Right atrium auricular region (tissue), 2 donors: ENCODE measurements around the gene C3orf52. TPM values are rescaled to one million over a fixed set of nuclear protein-coding genes. Genes with fewer than 3 reads are reported as not detected.
A peak's percentile ranks its signal among the peaks of the same experiment; 100 is the strongest.

Source experiments
- DNase-seq: peaks from one replicate; pipeline ENCODE4 v3.0.0-alpha.2; 2019; ENCODE audit warnings: low spot score
- H3K27ac ChIP-seq, 2 donors: fragments of 200-600 bp; sonication (generic); 1 replicate in 1 of 2; 2 replicates in 1 of 2; pipeline ENCODE4 v1.5.1; 2016 to 2019
- H3K27me3 ChIP-seq, 2 donors: fragments of 200-600 bp; sonication (generic); one replicate each; pipeline versions ENCODE4 v1.5.1 to v1.6.0; 2017 to 2019
- H3K36me3 ChIP-seq: fragments of 200-600 bp; sonication (generic); one replicate; pipeline ENCODE4 v1.5.1; 2016
- H3K4me1 ChIP-seq, 2 donors: fragments of 200-600 bp; sonication (generic); one replicate each; pipeline versions ENCODE4 v1.5.1 to v1.6.0; 2017 to 2019
- H3K4me3 ChIP-seq, 2 donors: fragments of 200-600 bp; sonication (generic); 1 replicate in 1 of 2; 2 replicates in 1 of 2; pipeline ENCODE4 v1.5.1; 2017 to 2019; ENCODE audit warnings: mild to moderate bottlenecking in 1 of 2, moderate library complexity in 1 of 2
- H3K9me3 ChIP-seq, 2 donors: fragments of 200-600 bp; sonication (generic); one replicate each; pipeline ENCODE4 v1.5.1; 2019
- total RNA-seq, 2 donors: library from RNA; depleted of rRNA; stranded (reverse); fragments of >200 nt; gene quantifications; one replicate each; pipeline ENCODE4 v1.1.0, GENCODE V29; 2016
- TF ChIP-seq, protein P1 (sequence below), 2 donors: fragments of 200-600 bp; sonication (generic); IDR thresholded peaks; one replicate each; pipeline ENCODE4 v1.5.1; 2019; ENCODE audit warnings: antibody characterized with exemption in 2 of 2

Gene C3orf52
- total RNA-seq, 2 donors from 2014 or later = 1.5 to 1.8 TPM

DNA sequence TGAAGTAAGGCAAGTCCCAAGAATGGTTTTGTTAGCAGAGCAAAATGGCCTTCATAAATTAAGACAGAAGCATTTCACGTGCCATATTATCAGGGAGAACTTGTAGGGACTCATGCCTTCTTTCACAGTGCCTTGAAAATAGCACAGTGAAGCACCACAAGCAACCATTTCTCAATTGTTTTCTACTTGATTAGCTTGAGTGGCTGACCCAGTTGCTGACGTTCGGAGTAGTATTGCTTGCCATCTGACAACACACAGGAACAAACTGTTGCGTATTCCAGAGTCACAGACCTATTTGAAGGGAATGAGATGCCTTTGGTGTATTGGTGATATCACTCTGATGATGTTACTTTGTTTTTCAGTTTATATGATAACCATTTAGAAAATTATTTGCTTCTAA lies 3.0 kb upstream of the C3orf52 start:
- no peak overlapping the region for H3K27ac ChIP-seq
- H3K4me3 ChIP-seq = no peak overlapping the region
- H3K9me3 ChIP-seq = no peaks in the 10 kb centered on the region
- peaks cover 0 to 17% of the 10 kb centered on the region in 2 donors for H3K4me1 ChIP-seq
- DNase-seq = no peak
- TF ChIP-seq, protein P1, sequence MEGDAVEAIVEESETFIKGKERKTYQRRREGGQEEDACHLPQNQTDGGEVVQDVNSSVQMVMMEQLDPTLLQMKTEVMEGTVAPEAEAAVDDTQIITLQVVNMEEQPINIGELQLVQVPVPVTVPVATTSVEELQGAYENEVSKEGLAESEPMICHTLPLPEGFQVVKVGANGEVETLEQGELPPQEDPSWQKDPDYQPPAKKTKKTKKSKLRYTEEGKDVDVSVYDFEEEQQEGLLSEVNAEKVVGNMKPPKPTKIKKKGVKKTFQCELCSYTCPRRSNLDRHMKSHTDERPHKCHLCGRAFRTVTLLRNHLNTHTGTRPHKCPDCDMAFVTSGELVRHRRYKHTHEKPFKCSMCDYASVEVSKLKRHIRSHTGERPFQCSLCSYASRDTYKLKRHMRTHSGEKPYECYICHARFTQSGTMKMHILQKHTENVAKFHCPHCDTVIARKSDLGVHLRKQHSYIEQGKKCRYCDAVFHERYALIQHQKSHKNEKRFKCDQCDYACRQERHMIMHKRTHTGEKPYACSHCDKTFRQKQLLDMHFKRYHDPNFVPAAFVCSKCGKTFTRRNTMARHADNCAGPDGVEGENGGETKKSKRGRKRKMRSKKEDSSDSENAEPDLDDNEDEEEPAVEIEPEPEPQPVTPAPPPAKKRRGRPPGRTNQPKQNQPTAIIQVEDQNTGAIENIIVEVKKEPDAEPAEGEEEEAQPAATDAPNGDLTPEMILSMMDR (IDR thresholded peaks at IDR 0.05) = no peak
- H3K36me3 ChIP-seq = no peaks in the 10 kb centered on the region
- no peaks in the 10 kb centered on the region for H3K27me3 ChIP-seq

DNA sequence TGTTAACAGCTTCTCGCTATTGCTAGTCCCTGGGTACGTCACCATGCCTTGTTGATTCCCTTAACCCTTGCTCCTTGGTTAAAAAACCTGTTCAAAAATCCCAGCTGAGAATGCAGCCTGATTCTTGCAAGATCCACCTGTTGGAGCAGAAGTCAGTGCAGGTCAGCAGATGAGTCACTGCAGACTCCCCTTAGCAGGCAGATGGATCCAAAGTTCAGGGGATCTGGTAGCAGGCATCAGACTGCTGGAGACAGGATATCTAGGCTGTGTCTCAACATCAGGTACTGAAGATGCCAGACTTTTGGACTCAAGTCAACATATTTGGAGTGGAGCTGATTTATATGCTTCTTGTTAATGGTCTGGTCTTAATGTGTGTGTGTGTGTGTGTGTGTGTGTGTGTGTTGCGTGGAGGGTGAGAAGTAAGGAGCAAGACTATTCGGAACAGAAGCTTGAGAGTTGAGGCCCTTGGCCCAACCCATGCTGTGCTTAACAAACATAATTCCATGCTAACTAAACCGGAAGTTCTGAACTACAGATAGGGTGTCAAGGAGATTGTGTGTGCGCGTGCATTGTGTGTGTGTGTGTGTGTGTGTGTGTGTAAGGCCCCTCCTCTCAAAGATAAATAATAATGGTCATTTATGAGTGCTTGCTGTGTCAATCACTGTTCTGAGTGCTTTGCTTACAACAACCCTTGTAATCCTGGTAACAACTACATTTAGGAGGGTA lies 1.0 kb upstream of the C3orf52 start:
- no peak overlapping the region for H3K4me3 ChIP-seq
- TF ChIP-seq, protein P1 (IDR thresholded peaks at IDR 0.05) = no peak
- H3K27ac ChIP-seq = no peak overlapping the region
- H3K9me3 ChIP-seq = no peaks in the 10 kb centered on the region
- peaks cover 0 to 17% of the 10 kb centered on the region in 2 donors for H3K4me1 ChIP-seq
- H3K36me3 ChIP-seq = no peaks in the 10 kb centered on the region
- H3K27me3 ChIP-seq = no peaks in the 10 kb centered on the region
- no peak for DNase-seq

DNA sequence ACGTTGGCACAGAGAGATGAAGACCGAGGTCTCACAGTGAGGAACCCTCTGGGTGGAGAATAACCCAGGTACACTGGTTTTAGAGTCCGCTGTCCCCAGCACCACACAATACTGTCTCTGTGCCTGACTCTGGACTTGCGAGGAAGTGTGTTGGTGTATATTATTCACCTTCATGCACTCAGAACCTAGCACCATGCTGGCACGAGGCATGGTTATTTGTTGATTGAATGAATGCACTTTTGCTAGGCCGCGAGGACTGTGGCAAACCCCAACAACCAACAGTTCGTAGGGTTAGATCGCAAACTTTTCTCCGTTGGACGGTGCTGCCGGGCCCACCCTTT lies 484 bp upstream of the C3orf52 start:
- TF ChIP-seq, protein P1 (IDR thresholded peaks at IDR 0.05) = no peak
- Histone ChIP-seq H3K36me3 (no peaks in the 10 kb centered on the region), H3K4me1 (peaks cover 0 to 18% of the 10 kb centered on the region in 2 donors), H3K27me3 (no peaks in the 10 kb centered on the region), H3K9me3 (no peaks in the 10 kb centered on the region), H3K4me3 (peak overlapping the region; percentile 46 to 55), H3K27ac (peak overlapping the region in 1 of 2 donors; percentile 27)
- no peak for DNase-seq

DNA sequence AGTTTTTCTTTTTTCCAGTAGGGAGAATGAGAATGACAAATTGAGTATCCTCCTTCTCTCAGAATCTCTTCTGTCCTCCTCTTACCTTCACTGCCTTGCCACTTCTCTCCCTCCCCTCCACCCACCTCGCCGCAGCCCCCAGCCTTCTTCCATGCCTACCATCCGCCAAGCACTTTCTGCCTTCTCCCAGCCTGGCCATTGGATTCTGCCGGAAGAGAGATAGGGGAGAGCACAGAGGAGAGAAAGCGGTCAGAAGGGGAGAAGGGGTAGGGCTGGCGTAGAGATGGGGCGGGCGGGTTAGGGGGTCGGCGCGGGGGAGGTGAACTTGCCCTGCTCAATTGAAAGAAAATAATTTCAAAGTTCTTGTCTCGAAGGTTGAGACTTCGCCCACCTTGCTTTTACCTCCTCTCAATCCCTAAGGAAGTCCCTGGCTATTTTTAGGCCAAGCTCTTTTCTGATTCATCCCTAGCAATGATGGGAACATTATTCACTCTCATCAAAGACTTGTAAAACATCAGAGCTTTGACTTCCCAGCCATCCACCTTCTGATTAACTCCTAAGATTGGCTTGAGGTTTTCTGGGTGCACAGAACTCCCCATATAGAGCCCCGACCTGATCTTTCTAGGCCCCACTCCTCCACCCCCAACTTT lies 811 bp downstream of the C3orf52 start:
- Histone ChIP-seq H3K4me3 (peak overlapping the region; percentile 46 to 55), H3K27me3 (no peaks in the 10 kb centered on the region), H3K27ac (peak overlapping the region in 1 of 2 donors; percentile 27), H3K4me1 (peaks cover 0 to 24% of the 10 kb centered on the region in 2 donors), H3K9me3 (no peaks in the 10 kb centered on the region), H3K36me3 (no peaks in the 10 kb centered on the region)
- TF ChIP-seq, protein P1 (IDR thresholded peaks at IDR 0.05) = no peak
- DNase-seq = no peak

DNA sequence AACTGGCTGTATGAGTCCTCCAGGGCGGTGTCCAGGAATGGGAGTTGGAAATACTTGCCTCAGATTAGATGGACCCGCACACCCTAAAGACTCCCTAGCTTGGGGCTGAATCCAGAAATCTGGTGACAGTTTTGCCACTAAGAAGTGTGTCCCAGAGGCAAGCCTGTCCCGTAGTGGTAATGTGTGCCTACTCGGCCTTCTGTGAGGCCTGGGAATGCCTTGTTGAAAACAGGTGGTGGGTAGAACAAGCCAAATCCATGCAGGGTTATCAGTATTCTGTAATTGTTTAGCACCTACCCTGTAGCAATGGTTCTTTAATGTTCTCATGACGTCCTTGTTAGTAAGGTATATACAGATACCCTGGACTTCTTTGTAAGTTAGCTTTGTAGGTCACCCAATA lies 1.6 kb downstream of the C3orf52 start:
- no peak overlapping the region for H3K4me3 ChIP-seq

More for the DNA sequence above, 1.6 kb downstream of the C3orf52 start:
- no peaks in the 10 kb centered on the region for H3K36me3 ChIP-seq
- H3K4me1 ChIP-seq = peaks cover 0 to 31% of the 10 kb centered on the region in 2 donors
- no peaks in the 10 kb centered on the region for H3K9me3 ChIP-seq
- TF ChIP-seq, protein P1 (IDR thresholded peaks at IDR 0.05) = no peak
- DNase-seq = no peak
- H3K27ac ChIP-seq = no peak overlapping the region
- H3K27me3 ChIP-seq = no peaks in the 10 kb centered on the region
